ENCODE data around the gene IRF2BP1.
A peak's percentile ranks its signal among the peaks of the same experiment; 100 is the strongest.
"Not testable (repeated sequence)": the region's sequence is repeated elsewhere in the genome, so short reads cannot be mapped to it uniquely, and the experiment has no call there.

Gene IRF2BP1

GRCh38 chr19:45913874-45914830 is 28.2 kb upstream of the IRF2BP1 start, which contains the start of gene NANOS2:
Gene NANOS2, minus strand, starts transcription at chr19:45914778. Its CDS starts 85 bp downstream, at chr19:45914693.
- H3K4me3 ChIP-seq (ENCODE audit: low read length), result no peak within 1 kb of the TSS
- no peak for TF ChIP-seq ZNF274 (IDR thresholded peaks at IDR 0.05; ENCODE audit: low read depth, low read length)

DNA sequence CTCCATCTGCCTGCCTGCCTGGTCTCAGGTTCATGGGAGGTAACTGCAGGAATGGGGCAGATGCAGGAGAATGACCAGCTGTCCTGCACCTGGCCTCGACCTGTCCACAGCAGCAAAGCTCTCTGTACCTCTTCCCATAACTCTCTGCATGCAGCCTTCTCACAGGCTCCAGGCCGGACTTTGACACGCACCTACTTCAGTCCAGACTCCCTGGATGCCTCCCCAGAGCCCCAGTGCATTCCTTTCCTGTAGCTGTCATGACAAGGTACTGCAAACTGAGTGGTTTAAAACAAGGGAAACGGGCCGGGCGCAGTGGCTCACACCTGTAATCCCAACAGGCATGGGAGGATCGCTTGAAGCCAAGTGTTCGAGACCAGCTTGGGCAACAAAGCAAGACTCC is 25.4 kb upstream of the IRF2BP1 start:
- no peak overlapping the region for H3K4me3 ChIP-seq (ENCODE audit: low read length)
- TF ChIP-seq ZNF274 (IDR thresholded peaks at IDR 0.05; ENCODE audit: low read depth, low read length), result no peak

GRCh38 chr19:45908956-45909355 is 23.0 kb upstream of the IRF2BP1 start:
- TF ChIP-seq ZNF274 (IDR thresholded peaks at IDR 0.05; ENCODE audit: low read depth, low read length), result no peak
- no peak overlapping the region for H3K4me3 ChIP-seq (ENCODE audit: low read length)

- no peak for TF ChIP-seq ZNF274 (IDR thresholded peaks at IDR 0.05; ENCODE audit: low read depth, low read length)
- no peak overlapping the region for H3K4me3 ChIP-seq (ENCODE audit: low read length)
Observed at GRCh38 chr19:45906221-45906620, 20.3 kb upstream of the IRF2BP1 start.

- no peak overlapping the region for H3K4me3 ChIP-seq (ENCODE audit: low read length)
- no peak for TF ChIP-seq ZNF274 (IDR thresholded peaks at IDR 0.05; ENCODE audit: low read depth, low read length)
Observed at GRCh38 chr19:45905011-45905410, 19.1 kb upstream of the IRF2BP1 start.

DNA sequence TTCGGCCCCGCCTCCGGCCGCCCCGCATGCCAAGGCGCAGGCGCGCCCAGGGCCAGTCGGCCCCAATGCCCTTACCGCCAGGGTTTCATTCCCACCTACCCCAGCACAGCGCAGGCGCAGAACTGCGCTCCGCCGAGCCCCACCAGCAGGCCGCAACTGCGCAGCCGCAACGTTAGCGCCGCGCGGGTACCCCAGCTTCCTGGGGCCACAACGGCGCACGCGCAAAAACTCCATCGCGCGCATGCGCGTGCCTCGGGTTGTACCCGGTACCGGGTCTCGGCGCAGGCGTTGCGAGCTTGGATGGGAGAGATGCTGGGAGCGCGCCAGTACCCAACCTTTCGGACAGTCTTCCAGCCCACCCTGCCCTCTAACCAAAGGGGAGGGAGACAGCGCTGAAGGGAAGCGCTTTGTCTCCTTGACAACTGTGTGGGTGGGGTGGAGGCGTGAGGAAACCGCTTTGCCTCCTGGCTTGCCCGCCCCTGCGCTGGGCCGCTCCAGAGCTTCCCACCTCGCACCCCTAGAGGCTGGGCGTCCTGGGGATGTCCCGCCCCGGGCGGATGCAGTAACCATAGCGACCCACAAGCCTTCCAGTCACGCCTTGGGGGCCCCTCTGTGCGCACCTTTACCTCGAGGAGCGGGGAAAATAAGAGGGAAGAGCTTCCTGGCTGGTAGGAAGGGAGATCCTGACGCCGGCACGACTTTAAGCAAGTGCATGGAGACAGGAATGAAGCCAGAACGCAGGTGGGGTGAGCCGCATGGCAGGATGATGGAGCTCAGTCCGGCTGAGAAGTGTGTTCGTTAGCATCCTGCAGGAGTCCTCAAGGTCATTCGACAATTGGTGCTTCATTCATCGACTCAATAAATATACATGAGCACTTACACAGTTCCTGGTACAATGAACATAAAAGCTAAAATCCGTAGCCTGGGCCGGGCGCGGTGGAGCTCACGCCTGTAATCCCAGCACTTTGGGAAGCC is 17.0 kb upstream of the IRF2BP1 start:
- H3K4me3 ChIP-seq (ENCODE audit: low read length), result peak overlapping the region; percentile 73; the same call in 1 of the 2 replicates
- TF ChIP-seq ZNF274 (IDR thresholded peaks at IDR 0.05; ENCODE audit: low read depth, low read length), result no peak

GRCh38 chr19:45901912-45902650 is 16.1 kb upstream of the IRF2BP1 start, which contains the start of gene MYPOP:
Gene MYPOP, minus strand, starts transcription at chr19:45902613. Its CDS starts 840 bp downstream, at chr19:45901773.
- TF ChIP-seq ZNF274 (IDR thresholded peaks at IDR 0.05; ENCODE audit: low read depth, low read length), result no peak
- H3K4me3 ChIP-seq (ENCODE audit: low read length), result peak within 1 kb of the TSS; percentile 82

GRCh38 chr19:45901432-45901911 is 15.5 kb upstream of the IRF2BP1 start:
- no peak for TF ChIP-seq ZNF274 (IDR thresholded peaks at IDR 0.05; ENCODE audit: low read depth, low read length)
- peak overlapping the region; percentile 82 for H3K4me3 ChIP-seq (ENCODE audit: low read length)

DNA sequence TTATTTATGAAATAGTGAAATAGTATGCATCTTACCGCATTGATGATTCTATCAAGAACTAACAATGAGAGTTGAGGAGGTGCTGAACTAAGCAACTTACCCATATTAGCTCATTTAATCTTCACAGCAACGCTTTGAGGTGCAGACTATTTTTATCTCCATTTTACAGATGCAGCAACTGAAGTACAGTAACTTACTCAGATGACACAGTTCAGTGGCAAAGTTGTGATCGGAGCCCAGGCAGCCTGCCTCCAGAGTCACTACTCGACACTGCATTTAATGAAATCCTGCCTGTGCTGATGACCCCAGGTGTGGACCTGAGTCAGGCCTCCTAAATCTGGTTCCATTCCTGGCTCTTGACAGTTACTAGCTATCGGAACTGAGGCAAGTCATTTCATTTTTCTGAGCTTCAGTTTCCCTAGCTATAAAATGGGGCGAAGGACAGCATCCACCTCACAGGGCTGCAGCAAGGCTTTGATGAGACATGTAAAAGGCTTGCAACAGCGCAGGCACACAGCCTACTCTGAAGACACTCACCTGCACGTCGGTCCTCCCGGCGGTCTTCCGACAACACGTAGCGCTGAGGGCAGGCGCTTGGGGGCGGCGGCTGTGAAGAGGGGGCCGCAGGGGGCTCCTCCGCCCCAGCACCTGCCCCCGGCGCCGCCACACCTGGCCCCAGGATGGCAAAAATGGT is 14.9 kb upstream of the IRF2BP1 start:
- no peak for TF ChIP-seq ZNF274 (IDR thresholded peaks at IDR 0.05; ENCODE audit: low read depth, low read length)
- H3K4me3 ChIP-seq (ENCODE audit: low read length), result peak overlapping the region; percentile 82; the same call in 1 of the 2 replicates

DNA sequence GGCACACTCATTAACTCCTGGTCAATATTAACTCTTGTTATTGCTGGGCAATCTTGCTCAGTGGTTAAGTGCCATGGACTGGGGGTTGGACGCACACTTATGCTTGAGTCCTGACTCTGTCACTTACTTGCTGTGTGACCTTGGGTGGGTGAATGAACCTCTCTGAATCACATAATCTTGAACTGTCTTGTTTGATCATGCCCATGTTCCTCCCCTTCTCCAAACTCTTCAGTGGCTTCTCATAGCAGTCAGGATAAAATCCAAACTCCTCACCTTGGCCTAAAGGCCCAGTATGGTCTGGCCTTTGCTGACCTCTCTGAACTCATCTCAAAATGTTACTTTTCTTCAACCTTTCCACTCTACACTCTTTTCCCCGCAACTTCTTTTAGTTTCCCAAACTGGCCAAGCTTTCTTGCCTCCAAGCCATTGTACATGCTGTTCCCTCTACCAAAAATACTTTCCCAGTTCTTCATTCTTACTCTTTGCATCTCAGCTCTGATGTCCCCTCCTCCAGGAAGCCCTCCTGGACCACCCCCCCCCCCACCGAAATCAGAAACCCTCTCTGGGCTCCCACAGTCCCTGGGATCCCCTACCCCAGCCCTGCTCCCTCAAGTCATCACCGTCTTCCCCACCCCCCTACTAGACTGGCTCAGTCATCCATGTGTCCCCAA is 14.1 kb upstream of the IRF2BP1 start:
- H3K4me3 ChIP-seq (ENCODE audit: low read length), result no peak overlapping the region
- TF ChIP-seq ZNF274 (IDR thresholded peaks at IDR 0.05; ENCODE audit: low read depth, low read length), result no peak

GRCh38 chr19:45899253-45899652 is 13.3 kb upstream of the IRF2BP1 start:
- no peak overlapping the region for H3K4me3 ChIP-seq (ENCODE audit: low read length)
- TF ChIP-seq ZNF274 (IDR thresholded peaks at IDR 0.05; ENCODE audit: low read depth, low read length), result no peak

GRCh38 chr19:45897261-45897812 is 11.4 kb upstream of the IRF2BP1 start:
- H3K4me3 ChIP-seq (ENCODE audit: low read length), result no peak overlapping the region
- no peak for TF ChIP-seq ZNF274 (IDR thresholded peaks at IDR 0.05; ENCODE audit: low read depth, low read length)

- H3K4me3 ChIP-seq (ENCODE audit: low read length), result not testable (repeated sequence)
Observed at GRCh38 chr19:45895983-45896599, 10.2 kb upstream of the IRF2BP1 start.
